Keratinocyte (primary cell): ENCODE results near the gene SMIM33. TPM values are rescaled to one million over a fixed set of nuclear protein-coding genes. Genes with fewer than 3 reads are reported as not detected.
"Not testable (repeated sequence)": the region's sequence is repeated elsewhere in the genome, so short reads cannot be mapped to it uniquely, and the experiment has no call there.

ENCODE experiments used
- DNase-seq: peaks from one replicate; pipeline ENCODE4 v3.0.0-alpha.2; 2011; ENCODE audit warnings: low read depth, missing footprints, low spot score
- FAIRE-seq: peaks from 2 replicates; lab custom pipeline; 2011; peaks lifted over from hg19 to GRCh38; lab: Jason Lieb, UNC
- H2AFZ ChIP-seq: 2 replicates; pipeline ENCODE4 v1.6.0; 2012; ENCODE audit warnings: low read length, control low read depth, inconsistent platforms; ENCODE audit not compliant: control insufficient read depth
- H3K27ac ChIP-seq: 2 replicates; pipeline ENCODE4 v1.5.1; 2011; ENCODE audit warnings: low read length; ENCODE audit not compliant: control insufficient read depth, insufficient read depth
- H3K27me3 ChIP-seq: 3 replicates; pipeline ENCODE4 v1.6.0; 2011; ENCODE audit warnings: low read length; ENCODE audit not compliant: control insufficient read depth, insufficient read depth; ENCODE audit errors: extremely low read depth
- H3K36me3 ChIP-seq, 2 experiments: 2 replicates in 1 of 2; 3 replicates in 1 of 2; pipeline ENCODE4 v1.5.1; 2011; ENCODE audit warnings: low read length in 2 of 2, mild to moderate bottlenecking in 1 of 2; ENCODE audit not compliant: control insufficient read depth in 2 of 2, insufficient read depth in 2 of 2; ENCODE audit errors: extremely low read depth in 1 of 2
- H3K4me1 ChIP-seq: 3 replicates; pipeline ENCODE4 v1.5.1; 2011; ENCODE audit warnings: low read length; ENCODE audit not compliant: control insufficient read depth, insufficient read depth; ENCODE audit errors: extremely low read depth
- H3K4me2 ChIP-seq: 3 replicates; pipeline ENCODE4 v1.6.0; 2011; ENCODE audit warnings: low read depth, low read length; ENCODE audit not compliant: control insufficient read depth, insufficient read depth; ENCODE audit errors: extremely low read depth
- H3K4me3 ChIP-seq, 3 experiments: fragments of 200-600 bp in 1 of 3; sonication (generic) in 1 of 3; 2 replicates in 2 of 3; 3 replicates in 1 of 3; pipeline ENCODE4 v1.5.1; 2011 to 2016; ENCODE audit warnings: low read length in 3 of 3, mild to moderate bottlenecking in 3 of 3, control low read depth in 2 of 3, inconsistent platforms in 1 of 3, low read depth in 1 of 3, mixed read lengths in 1 of 3, mixed run types in 1 of 3, moderate library complexity in 1 of 3; ENCODE audit not compliant: control insufficient read depth in 2 of 3, insufficient read depth in 2 of 3; ENCODE audit errors: extremely low read depth in 1 of 3
- H3K79me2 ChIP-seq: 2 replicates; pipeline ENCODE4 v1.6.0; 2012; ENCODE audit warnings: low read length; ENCODE audit not compliant: control insufficient read depth, insufficient read depth
- H3K9ac ChIP-seq: 3 replicates; pipeline ENCODE4 v1.6.0; 2011; ENCODE audit warnings: low read length; ENCODE audit not compliant: control insufficient read depth, insufficient read depth; ENCODE audit errors: extremely low read depth
- H3K9me1 ChIP-seq: 3 replicates; pipeline ENCODE4 v1.6.0; 2011; ENCODE audit warnings: low read length; ENCODE audit not compliant: control insufficient read depth, insufficient read depth; ENCODE audit errors: extremely low read depth
- H3K9me3 ChIP-seq: 2 replicates; pipeline ENCODE4 v1.5.1; 2012; ENCODE audit warnings: low read depth, low read length; ENCODE audit not compliant: control insufficient read depth
- H4K20me1 ChIP-seq: 3 replicates; pipeline ENCODE4 v1.6.0; 2011; ENCODE audit warnings: low read length; ENCODE audit not compliant: control insufficient read depth, insufficient read depth; ENCODE audit errors: extremely low read depth
- CTCF ChIP-seq, 3 experiments: IDR thresholded peaks in 1 of 3; conservative IDR thresholded peaks in 1 of 3; optimal IDR thresholded peaks in 1 of 3; 2 replicates in 2 of 3; 3 replicates in 1 of 3; pipeline versions ENCODE3 to v1.5.1; 2011; ENCODE audit warnings: low read length in 3 of 3, mild to moderate bottlenecking in 3 of 3, moderate library complexity in 2 of 3, control low read depth in 1 of 3, inconsistent platforms in 1 of 3; ENCODE audit not compliant: insufficient read depth in 2 of 3; ENCODE audit errors: extremely low read depth in 1 of 3
- EZH2 ChIP-seq: IDR thresholded peaks from one replicate; pipeline ENCODE4 v1.6.1; 2012; ENCODE audit warnings: inconsistent platforms, mild to moderate bottlenecking, low read length, moderate library complexity
- dilution Hi-C: fragments of 300-500 bp; cut with MboI; formaldehyde crosslinking; loops from one replicate; pipeline ENCODE4 v1.7.0; 2020; ENCODE audit warnings: low sequenced_read_pairs; ENCODE audit not compliant: extremely low pct_ligation_motif_present
- polyA plus RNA-seq, 5 experiments: library from polyadenylated mRNA; depleted of rRNA in 3 of 5; stranded (reverse) in 3 of 5; stranded (forward) in 1 of 5; unstranded in 1 of 5; fragments of >200 nt; gene quantifications; 1 replicate in 1 of 5; 2 replicates in 3 of 5; 3 replicates in 1 of 5; pipeline versions ENCODE4 v1.2.1 to v1.2.3, GENCODE V29; 2011 to 2012; ENCODE audit warnings: missing spikeins in 2 of 5, low read depth in 1 of 5, low replicate concordance in 1 of 5

The SMIM33 gene
- polyA plus RNA-seq, 1 donor (not counting 4 experiments of a cell fraction or from before 2014, with no cell fraction given) = not detected

GRCh38 chr5:139482050-139482889 lies 11.5 kb downstream of the SMIM33 start, which contains the start of gene STING1:
STING1 (minus strand) TSS chr5:139482758; CDS start chr5:139481704, 1,054 bp downstream.
- TF ChIP-seq CTCF (optimal IDR thresholded peaks at IDR 0.05 in 1 of 3, IDR thresholded peaks at IDR 0.05 in 1 of 3, conservative IDR thresholded peaks at IDR 0.05 in 1 of 3; ENCODE audit: extremely low read depth in 1 of 3, insufficient read depth in 2 of 3, low read length in 3 of 3) (no peak), EZH2 (no peak)
- peak within 1 kb of the TSS; percentile 48 to 81 (median 73) for H3K4me3 ChIP-seq
- peaks cover 1% of the 10 kb centered on the region for H3K79me2 ChIP-seq
- H3K9ac ChIP-seq = peak within 1 kb of the TSS; percentile 92
- dilution Hi-C loops = no loop called here
- H3K36me3 ChIP-seq = peaks cover 8 to 10% of the 10 kb centered on the region in 2 experiments
- H3K27ac ChIP-seq = peak within 1 kb of the TSS; percentile 98
- DNase-seq (peak; percentile 76), FAIRE-seq (peak; percentile 97)
- H3K27me3 ChIP-seq = no peaks in the 10 kb centered on the region
- peak within 1 kb of the TSS; percentile 94 for H2AFZ ChIP-seq
- no peaks in the 10 kb centered on the region for H4K20me1 ChIP-seq
- H3K9me1 ChIP-seq = no peaks in the 10 kb centered on the region
- H3K9me3 ChIP-seq = no peaks in the 10 kb centered on the region
- H3K4me1 ChIP-seq = peaks cover 29% of the 10 kb centered on the region
- peak within 1 kb of the TSS; percentile 99 for H3K4me2 ChIP-seq

GRCh38 chr5:139482890-139483208 lies 12.0 kb downstream of the SMIM33 start:
- Histone ChIP-seq H3K27ac (peak overlapping the region; percentile 98), H2AFZ (peak overlapping the region; percentile 94), H3K9ac (peak overlapping the region; percentile 92), H3K4me1 (peaks cover 29% of the 10 kb centered on the region), H3K4me3 (peak overlapping the region in 1 of 3 experiments; percentile 81), H3K4me2 (peak overlapping the region; percentile 99)
- H4K20me1 ChIP-seq, FAIRE-seq, H3K79me2 ChIP-seq, dilution Hi-C loops, H3K9me3 ChIP-seq, H3K36me3 ChIP-seq, H3K9me1 ChIP-seq, H3K27me3 ChIP-seq, DNase-seq: not testable (repeated sequence)
